ENCODE data around the gene SLC10A7.
A peak's percentile ranks its signal among the peaks of the same experiment; 100 is the strongest.

SLC10A7 gene

GRCh38 chr4:146235654-146236177 lies 286.0 kb downstream of the SLC10A7 start:
- H3K36me3 Mint-ChIP-seq (ENCODE audit: low read depth): no peaks in the 10 kb centered on the region
- H3K4me3 Mint-ChIP-seq: no peak overlapping the region
- peaks cover 11% of the 10 kb centered on the region for H3K4me1 Mint-ChIP-seq
- H3K27ac Mint-ChIP-seq: peak overlapping the region in 1 of 3 experiments; percentile 79
- no peak for TF ChIP-seq CTCF (IDR thresholded peaks at IDR 0.05; ENCODE audit: unreplicated experiment in 3 of 3)
- H3K9me3 Mint-ChIP-seq: peaks cover 2% of the 10 kb centered on the region
- peaks cover 5% of the 10 kb centered on the region for H3K27me3 Mint-ChIP-seq (ENCODE audit: low read depth)

- TF ChIP-seq CTCF (IDR thresholded peaks at IDR 0.05; ENCODE audit: unreplicated experiment in 3 of 3): no peak
- H3K9me3 Mint-ChIP-seq: peaks cover 2% of the 10 kb centered on the region
- H3K4me3 Mint-ChIP-seq: no peak overlapping the region
These were observed 289.5 kb downstream of the SLC10A7 start for GRCh38 chr4:146232131-146232722.

GRCh38 chr4:146229406-146229805 lies 292.3 kb downstream of the SLC10A7 start:
- TF ChIP-seq CTCF (IDR thresholded peaks at IDR 0.05; ENCODE audit: unreplicated experiment in 3 of 3): no peak
- Mint-ChIP-seq H3K36me3 (ENCODE audit: low read depth) (no peaks in the 10 kb centered on the region), H3K27ac (no peak overlapping the region), H3K9me3 (peaks cover 2% of the 10 kb centered on the region), H3K27me3 (ENCODE audit: low read depth) (peaks cover 2% of the 10 kb centered on the region), H3K4me1 (no peaks in the 10 kb centered on the region), H3K4me3 (no peak overlapping the region)

More at GRCh38 chr4:146232131-146232722, 289.5 kb downstream of the SLC10A7 start:
- no peaks in the 10 kb centered on the region for H3K36me3 Mint-ChIP-seq (ENCODE audit: low read depth)
- H3K27me3 Mint-ChIP-seq (ENCODE audit: low read depth): no peaks in the 10 kb centered on the region
- no peak overlapping the region for H3K27ac Mint-ChIP-seq
- peaks cover 11% of the 10 kb centered on the region for H3K4me1 Mint-ChIP-seq

GRCh38 chr4:146224326-146224966 lies 297.3 kb downstream of the SLC10A7 start:
- no peaks in the 10 kb centered on the region for H3K9me3 Mint-ChIP-seq
- TF ChIP-seq CTCF (IDR thresholded peaks at IDR 0.05; ENCODE audit: unreplicated experiment in 3 of 3): no peak
- no peaks in the 10 kb centered on the region for H3K4me1 Mint-ChIP-seq
- H3K27ac Mint-ChIP-seq: no peak overlapping the region
- H3K4me3 Mint-ChIP-seq: no peak overlapping the region
- H3K27me3 Mint-ChIP-seq (ENCODE audit: low read depth): peaks cover 6% of the 10 kb centered on the region
- H3K36me3 Mint-ChIP-seq (ENCODE audit: low read depth): no peaks in the 10 kb centered on the region

- peaks cover 6% of the 10 kb centered on the region for H3K27me3 Mint-ChIP-seq (ENCODE audit: low read depth)
- H3K27ac Mint-ChIP-seq: no peak overlapping the region
- no peak for TF ChIP-seq CTCF (IDR thresholded peaks at IDR 0.05; ENCODE audit: unreplicated experiment in 3 of 3)
- H3K9me3 Mint-ChIP-seq: no peaks in the 10 kb centered on the region
- H3K4me1 Mint-ChIP-seq: no peaks in the 10 kb centered on the region
- H3K36me3 Mint-ChIP-seq (ENCODE audit: low read depth): no peaks in the 10 kb centered on the region
- no peak overlapping the region for H3K4me3 Mint-ChIP-seq
These were observed 299.4 kb downstream of the SLC10A7 start for GRCh38 chr4:146222313-146222712.

- H3K36me3 Mint-ChIP-seq (ENCODE audit: low read depth): no peaks in the 10 kb centered on the region
- H3K9me3 Mint-ChIP-seq: no peaks in the 10 kb centered on the region
- no peaks in the 10 kb centered on the region for H3K4me1 Mint-ChIP-seq
- no peak within 1 kb of the TSS for H3K27ac Mint-ChIP-seq
- H3K27me3 Mint-ChIP-seq (ENCODE audit: low read depth): no peaks in the 10 kb centered on the region
- H3K4me3 Mint-ChIP-seq: no peak within 1 kb of the TSS
- TF ChIP-seq CTCF (IDR thresholded peaks at IDR 0.05; ENCODE audit: unreplicated experiment in 3 of 3): no peak
These were observed 307.5 kb downstream of the SLC10A7 start, which contains the start of gene REELD1 for GRCh38 chr4:146214238-146214637. Gene REELD1, plus strand, starts transcription at chr4:146214538. Its CDS starts 2,415 bp downstream, at chr4:146216953.

Data from nephron (organoid).